K562 (cell line): ENCODE measurements around the gene PRKCQ. TPM values are rescaled to one million over a fixed set of nuclear protein-coding genes. Genes with fewer than 3 reads are reported as not detected.

ENCODE experiments used
- ATAC-seq: fragments of 200-7000 bp; cut with Tn5 transposase; 3 replicates; pipeline ENCODE4 v1.9.1; 2020; ENCODE audit warnings: moderate library complexity
- BruUV-seq: library from RNA; stranded (reverse); fragments of 400-500 nt; replicated peaks from 2 replicates; lab custom pipeline; 2021; lab: Mats Ljungman, UMichigan
- CTCF ChIA-PET: fragments of 300-600 bp; formaldehyde crosslinking; extraction: SDS; loops from one replicate; lab custom pipeline; 2021; ENCODE audit warnings: low intra/inter-chr PET ratio; lab: Yijun Ruan, JAX
- POLR2A ChIA-PET: fragments of 300-600, 350-650 bp; sonication (Branson Sonifier 250); formaldehyde crosslinking; extraction: SDS; loops from one replicate; lab custom pipeline; 2021; ENCODE audit warnings: antibody characterized with exemption, inconsistent platforms; lab: Yijun Ruan, JAX
- DNase-seq, 4 experiments: peaks; one replicate each; pipeline versions ENCODE4 v3.0.0 to v3.0.0-alpha.2; 2011 to 2018; ENCODE audit warnings: low spot score in 3 of 4, mixed read lengths in 3 of 4; ENCODE audit errors: extremely low read depth in 1 of 4
- FAIRE-seq: peaks from 2 replicates; lab custom pipeline; 2011; peaks lifted over from hg19 to GRCh38; lab: Jason Lieb, UNC
- H2AFZ ChIP-seq: 2 replicates; pipeline ENCODE4 v1.6.0; 2011; ENCODE audit warnings: low read depth, low read length, control low read depth, inconsistent platforms
- H3K27ac ChIP-seq: fragments of 200-600 bp; 3 replicates; pipeline ENCODE4 v1.8.0; 2011; ENCODE audit warnings: low read depth, mild to moderate bottlenecking, control low read depth, inconsistent platforms, low read length, moderate library complexity, mixed read lengths; ENCODE audit errors: extremely low read depth
- H3K27me3 ChIP-seq, 2 experiments: fragments of 300-600 bp in 1 of 2; 2 replicates in 1 of 2; 3 replicates in 1 of 2; pipeline versions ENCODE4 v1.6.0 to v1.8.0; 2011; ENCODE audit warnings: inconsistent platforms in 2 of 2, low read length in 2 of 2, mild to moderate bottlenecking in 1 of 2, mixed read lengths in 1 of 2, moderate library complexity in 1 of 2; ENCODE audit not compliant: control insufficient read depth in 2 of 2, insufficient read depth in 2 of 2
- H3K36me3 ChIP-seq: fragments of 300-600 bp; 3 replicates; pipeline ENCODE4 v1.8.0; 2011; ENCODE audit warnings: mild to moderate bottlenecking, low read length, inconsistent platforms; ENCODE audit not compliant: control insufficient read depth, insufficient read depth
- H3K4me1 ChIP-seq, 2 experiments: fragments of 200-600 bp in 1 of 2; replicated peaks in 1 of 2; 2 replicates in 1 of 2; 3 replicates in 1 of 2; pipeline versions ENCODE4 v1.5.1 to v1.8.0; 2011; ENCODE audit warnings: inconsistent platforms in 2 of 2, low read length in 2 of 2, mild to moderate bottlenecking in 1 of 2, mixed read lengths in 1 of 2, moderate library complexity in 1 of 2; ENCODE audit not compliant: control insufficient read depth in 2 of 2, insufficient read depth in 2 of 2
- H3K4me2 ChIP-seq: 2 replicates; pipeline ENCODE4 v1.6.1; 2011; ENCODE audit warnings: low read length, control low read depth, inconsistent platforms, mixed read lengths; ENCODE audit not compliant: insufficient read depth
- H3K4me3 ChIP-seq: fragments of 200-600 bp; sonication (generic), shearing (Covaris generic); 2 replicates; pipeline ENCODE4 v1.5.1; 2016; ENCODE audit warnings: control low read depth, inconsistent platforms
- H3K79me2 ChIP-seq: fragments of 200-600 bp; 3 replicates; pipeline ENCODE4 v1.8.0; 2011; ENCODE audit warnings: low read length, inconsistent platforms; ENCODE audit not compliant: control insufficient read depth, insufficient read depth
- H3K9ac ChIP-seq, 2 experiments: 2 replicates each; pipeline versions ENCODE4 v1.6.0 to v1.6.1; 2011; ENCODE audit warnings: low read depth in 2 of 2, low read length in 2 of 2, control low read depth in 1 of 2, inconsistent platforms in 1 of 2, mild to moderate bottlenecking in 1 of 2, mixed read lengths in 1 of 2; ENCODE audit not compliant: insufficient read depth in 1 of 2
- H3K9me1 ChIP-seq: one replicate; pipeline ENCODE4 v1.6.0; 2011; ENCODE audit warnings: inconsistent platforms, mild to moderate bottlenecking, low read length, moderate library complexity; ENCODE audit not compliant: control insufficient read depth, insufficient read depth
- H3K9me3 ChIP-seq: replicated peaks from 2 replicates; pipeline ENCODE4 v1.5.1; 2011; ENCODE audit warnings: low read depth, low read length, inconsistent platforms; ENCODE audit not compliant: control insufficient read depth, insufficient read depth
- H4K20me1 ChIP-seq: replicated peaks from 2 replicates; pipeline ENCODE4 v1.6.1; 2011; ENCODE audit warnings: low read length, inconsistent platforms, mixed read lengths; ENCODE audit not compliant: control insufficient read depth, insufficient read depth
- BDP1 ChIP-seq: IDR thresholded peaks from 3 replicates; pipeline ENCODE4 v1.6.1; 2011; ENCODE audit not compliant: insufficient read length, insufficient read depth
- FOXJ2 ChIP-seq: fragments of 200-800 bp; sonication (Bioruptor generic); IDR thresholded peaks from 2 replicates; pipeline ENCODE4 v1.6.1; 2016; ENCODE audit warnings: missing genetic modification characterization, missing compliant biosample characterization
- GTF2A2 ChIP-seq: IDR thresholded peaks from 2 replicates; pipeline ENCODE4 v1.6.1; 2016; ENCODE audit warnings: mild to moderate bottlenecking, missing genetic modification characterization, missing compliant biosample characterization
- MEIS2 ChIP-seq: fragments of 450-650 bp; IDR thresholded peaks from 2 replicates; pipeline ENCODE4 v1.6.1; 2014; ENCODE audit warnings: mild to moderate bottlenecking; ENCODE audit not compliant: partially characterized antibody
- NR3C1 ChIP-seq: sonication (generic); formaldehyde crosslinking; IDR thresholded peaks from 2 replicates; pipeline ENCODE4 v1.8.1; 2022; ENCODE audit warnings: missing genetic modification reagents
- OTX1 ChIP-seq: fragments of 450-650 bp; formaldehyde crosslinking; IDR thresholded peaks from 2 replicates; pipeline ENCODE4 v1.4.0; 2022; ENCODE audit warnings: mild to moderate bottlenecking
- POLR2B ChIP-seq: fragments of 450-650 bp; IDR thresholded peaks from 2 replicates; pipeline ENCODE4 v1.6.1; 2018; ENCODE audit warnings: low read depth; ENCODE audit not compliant: partially characterized antibody
- WGBS: fragments of 100-300 bp; shearing (Covaris generic); methylation state at CpG from one replicate; pipeline ENCODE4 v1.1.6; 2016; ENCODE audit warnings: low coverage, mixed read lengths; ENCODE audit not compliant: insufficient coverage; ENCODE audit errors: missing lambda C conversion rate; 5-methylcytosine and 5-hydroxymethylcytosine counted together
- in situ Hi-C: fragments of 300-500 bp; cut with MboI; formaldehyde crosslinking; loops from 4 replicates; pipeline ENCODE4 v1.15.0; 2018; ENCODE audit warnings: inconsistent platforms, mixed read lengths
- intact Hi-C: fragments of 100-400 bp; cut with micrococcal nuclease; formaldehyde crosslinking; loops from 2 replicates; pipeline ENCODE4 v1.14.2; 2022
- polyA plus RNA-seq, 8 experiments: library from polyadenylated mRNA; depleted of rRNA in 4 of 8; stranded (reverse) in 5 of 8; unstranded in 3 of 8; fragments of >200 nt; fragmentation: Nextera tagmentation in 2 of 8; fragmentation: Illumina TruSeq in 1 of 8; extraction: Ambion mirVana in 2 of 8; extraction: Trizol in 1 of 8; gene quantifications; 2 replicates each; pipeline versions ENCODE4 v1.2.1 to v1.2.3, GENCODE V29; 2011 to 2014; ENCODE audit warnings: inconsistent platforms in 1 of 8, missing spikeins in 1 of 8
- total RNA-seq, 7 experiments: library from RNA; depleted of rRNA in 6 of 7; stranded (reverse); fragments of >200 nt in 6 of 7; fragmentation: Illumina TruSeq in 2 of 7; extraction: Trizol in 2 of 7; gene quantifications; 2 replicates each; pipeline versions ENCODE4 v1.2.1 to v1.2.3, GENCODE V29; 2011 to 2021; ENCODE audit warnings: low replicate concordance in 1 of 7
- TF ChIP-seq, protein P1 (sequence below): sonication (generic); formaldehyde crosslinking; IDR thresholded peaks from 2 replicates; pipeline ENCODE4 v1.8.1; 2023; ENCODE audit warnings: mild to moderate bottlenecking, missing genetic modification reagents, moderate library complexity
- TF ChIP-seq, protein P2 (sequence below), 2 experiments: fragments of 200-800 bp in 1 of 2; sonication (Bioruptor generic) in 1 of 2; sonication (generic) in 1 of 2; formaldehyde crosslinking in 1 of 2; IDR thresholded peaks in 1 of 2; conservative IDR thresholded peaks in 1 of 2; 2 replicates each; pipeline versions ENCODE4 v1.5.0 to v1.6.1; 2016 to 2020; ENCODE audit warnings: missing compliant biosample characterization in 1 of 2, missing genetic modification characterization in 1 of 2, missing genetic modification reagents in 1 of 2
- TF ChIP-seq, protein P3 (sequence below): fragments of 450-650 bp; formaldehyde crosslinking; IDR thresholded peaks from 2 replicates; pipeline ENCODE4 v1.4.0; 2020; ENCODE audit warnings: mild to moderate bottlenecking, mixed read lengths

PRKCQ gene
- total and polyA plus RNA-seq, 9 of the 15 experiments (the other 6 are each of a cell fraction or from before 2014, with no cell fraction given): 4.4 to 23.3 (median 14.6) TPM

DNA sequence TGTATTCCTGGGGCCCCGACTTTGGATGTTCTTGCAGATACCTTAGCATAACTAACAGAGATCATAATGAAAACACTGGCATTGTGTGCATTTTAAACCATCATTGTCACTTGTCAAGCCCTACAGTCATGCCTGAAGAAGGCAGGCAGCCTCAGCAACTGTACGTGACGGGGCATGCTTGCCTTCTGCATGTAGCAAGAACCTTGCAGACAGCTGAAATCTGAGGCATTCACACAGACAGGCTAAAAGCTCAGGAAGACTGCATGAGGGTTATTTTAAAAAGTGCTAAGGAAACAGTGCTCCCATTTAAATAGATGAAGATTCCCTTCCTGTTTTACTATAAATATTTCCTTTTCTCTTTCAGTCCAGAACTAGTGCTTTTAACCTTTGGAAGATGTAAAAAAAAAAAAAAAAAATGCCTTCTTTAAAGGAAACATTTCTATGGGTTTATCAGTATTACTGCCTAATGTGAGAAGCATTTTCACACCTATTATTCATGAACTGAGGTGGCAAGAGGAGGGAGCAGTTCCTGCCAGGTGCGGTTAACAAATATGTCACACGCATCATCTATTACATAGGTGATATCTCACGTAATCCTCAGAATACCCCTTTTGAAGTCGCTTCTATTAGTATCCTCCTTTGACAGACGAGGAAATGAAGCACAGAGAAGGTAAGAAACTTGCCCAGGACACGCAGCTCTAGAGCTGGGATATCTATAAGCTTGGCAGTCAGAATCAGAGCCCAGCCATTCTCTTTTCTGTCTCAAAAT, 88.1 kb downstream of the PRKCQ start:
- Histone ChIP-seq H3K36me3 (peaks cover 22% of the 10 kb centered on the region; the same call in 2 of the 3 replicates), H3K4me1 (no peaks in the 10 kb centered on the region), H3K4me2 (no peak overlapping the region), H3K9me3 (no peaks in the 10 kb centered on the region), H3K27me3 (no peaks in the 10 kb centered on the region), H3K9me1 (no peaks in the 10 kb centered on the region), H3K9ac (no peak overlapping the region), H2AFZ (no peak overlapping the region), H4K20me1 (no peaks in the 10 kb centered on the region), H3K4me3 (no peak overlapping the region), H3K27ac (no peak overlapping the region), H3K79me2 (no peaks in the 10 kb centered on the region)
- in situ Hi-C loops (no loop called here), intact Hi-C loops (no loop called here)
- 78% methylated on average over 9 of the region's 9 CpGs for WGBS
- ATAC-seq: no peak
- FAIRE-seq: no peak
- DNase-seq: no peak
- POLR2A ChIA-PET: interaction anchor here (1.3 kb wide), 1 partner anchor 18 kb away, joined by 3 read pairs; no protein-coding TSS in a partner anchor
- BruUV-seq: no TSS peak
- CTCF ChIA-PET: no interaction called here
- TF ChIP-seq BDP1: no peak
- TF ChIP-seq OTX1 (CRISPR knock-in tag): no peak
- TF ChIP-seq FOXJ2 (tag): no peak
- TF ChIP-seq POLR2B: no peak
- TF ChIP-seq, protein P1, sequence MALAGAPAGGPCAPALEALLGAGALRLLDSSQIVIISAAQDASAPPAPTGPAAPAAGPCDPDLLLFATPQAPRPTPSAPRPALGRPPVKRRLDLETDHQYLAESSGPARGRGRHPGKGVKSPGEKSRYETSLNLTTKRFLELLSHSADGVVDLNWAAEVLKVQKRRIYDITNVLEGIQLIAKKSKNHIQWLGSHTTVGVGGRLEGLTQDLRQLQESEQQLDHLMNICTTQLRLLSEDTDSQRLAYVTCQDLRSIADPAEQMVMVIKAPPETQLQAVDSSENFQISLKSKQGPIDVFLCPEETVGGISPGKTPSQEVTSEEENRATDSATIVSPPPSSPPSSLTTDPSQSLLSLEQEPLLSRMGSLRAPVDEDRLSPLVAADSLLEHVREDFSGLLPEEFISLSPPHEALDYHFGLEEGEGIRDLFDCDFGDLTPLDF (CRISPR knock-in tag): no peak
- TF ChIP-seq, protein P2, sequence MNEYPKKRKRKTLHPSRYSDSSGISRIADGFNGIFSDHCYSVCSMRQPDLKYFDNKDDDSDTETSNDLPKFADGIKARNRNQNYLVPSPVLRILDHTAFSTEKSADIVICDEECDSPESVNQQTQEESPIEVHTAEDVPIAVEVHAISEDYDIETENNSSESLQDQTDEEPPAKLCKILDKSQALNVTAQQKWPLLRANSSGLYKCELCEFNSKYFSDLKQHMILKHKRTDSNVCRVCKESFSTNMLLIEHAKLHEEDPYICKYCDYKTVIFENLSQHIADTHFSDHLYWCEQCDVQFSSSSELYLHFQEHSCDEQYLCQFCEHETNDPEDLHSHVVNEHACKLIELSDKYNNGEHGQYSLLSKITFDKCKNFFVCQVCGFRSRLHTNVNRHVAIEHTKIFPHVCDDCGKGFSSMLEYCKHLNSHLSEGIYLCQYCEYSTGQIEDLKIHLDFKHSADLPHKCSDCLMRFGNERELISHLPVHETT (CRISPR knock-in tag; conservative IDR thresholded peaks at IDR 0.05 in 1 of 2, IDR thresholded peaks at IDR 0.05 in 1 of 2): no peak
- TF ChIP-seq GTF2A2 (tag): no peak
- TF ChIP-seq, protein P3, sequence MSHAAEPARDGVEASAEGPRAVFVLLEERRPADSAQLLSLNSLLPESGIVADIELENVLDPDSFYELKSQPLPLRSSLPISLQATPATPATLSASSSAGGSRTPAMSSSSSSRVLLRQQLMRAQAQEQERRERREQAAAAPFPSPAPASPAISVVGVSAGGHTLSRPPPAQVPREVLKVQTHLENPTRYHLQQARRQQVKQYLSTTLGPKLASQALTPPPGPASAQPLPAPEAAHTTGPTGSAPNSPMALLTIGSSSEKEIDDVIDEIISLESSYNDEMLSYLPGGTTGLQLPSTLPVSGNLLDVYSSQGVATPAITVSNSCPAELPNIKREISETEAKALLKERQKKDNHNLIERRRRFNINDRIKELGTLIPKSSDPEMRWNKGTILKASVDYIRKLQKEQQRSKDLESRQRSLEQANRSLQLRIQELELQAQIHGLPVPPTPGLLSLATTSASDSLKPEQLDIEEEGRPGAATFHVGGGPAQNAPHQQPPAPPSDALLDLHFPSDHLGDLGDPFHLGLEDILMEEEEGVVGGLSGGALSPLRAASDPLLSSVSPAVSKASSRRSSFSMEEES (CRISPR knock-in tag): no peak
- no peak for TF ChIP-seq MEIS2
- no peak for TF ChIP-seq NR3C1
